HL-60 (cell line): ENCODE measurements around the gene PRDM1.

Experiments used
- POLR2AphosphoS5 ChIP-seq: IDR thresholded peaks from 2 replicates; pipeline ENCODE4 v1.6.1; 2012; ENCODE audit warnings: low read depth
- TF ChIP-seq, protein P1 (sequence below): IDR thresholded peaks from one replicate; pipeline ENCODE4 v1.5.1; 2011; ENCODE audit warnings: low read length, control low read depth, inconsistent platforms; ENCODE audit not compliant: insufficient read depth

DNA sequence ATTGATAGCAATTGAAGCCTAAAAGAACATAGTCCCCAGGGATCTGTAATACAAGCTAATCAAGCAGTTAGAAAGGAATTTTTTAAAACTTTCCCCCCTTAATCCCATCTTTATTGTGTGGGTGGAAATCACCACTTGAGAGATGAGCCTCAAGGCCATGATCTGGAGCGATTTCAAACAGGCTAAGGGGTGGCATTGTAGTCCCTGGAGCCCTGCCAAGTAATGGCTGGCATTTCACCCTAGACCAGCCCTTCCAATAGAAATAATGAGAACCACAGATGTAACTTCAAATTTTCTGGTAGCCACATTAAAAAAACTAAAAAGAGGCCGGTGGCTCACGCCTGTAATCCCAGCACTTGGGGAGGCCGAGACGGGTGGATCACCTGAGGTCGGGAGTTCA, 46.9 kb downstream of the PRDM1 start:
- TF ChIP-seq, protein P1, sequence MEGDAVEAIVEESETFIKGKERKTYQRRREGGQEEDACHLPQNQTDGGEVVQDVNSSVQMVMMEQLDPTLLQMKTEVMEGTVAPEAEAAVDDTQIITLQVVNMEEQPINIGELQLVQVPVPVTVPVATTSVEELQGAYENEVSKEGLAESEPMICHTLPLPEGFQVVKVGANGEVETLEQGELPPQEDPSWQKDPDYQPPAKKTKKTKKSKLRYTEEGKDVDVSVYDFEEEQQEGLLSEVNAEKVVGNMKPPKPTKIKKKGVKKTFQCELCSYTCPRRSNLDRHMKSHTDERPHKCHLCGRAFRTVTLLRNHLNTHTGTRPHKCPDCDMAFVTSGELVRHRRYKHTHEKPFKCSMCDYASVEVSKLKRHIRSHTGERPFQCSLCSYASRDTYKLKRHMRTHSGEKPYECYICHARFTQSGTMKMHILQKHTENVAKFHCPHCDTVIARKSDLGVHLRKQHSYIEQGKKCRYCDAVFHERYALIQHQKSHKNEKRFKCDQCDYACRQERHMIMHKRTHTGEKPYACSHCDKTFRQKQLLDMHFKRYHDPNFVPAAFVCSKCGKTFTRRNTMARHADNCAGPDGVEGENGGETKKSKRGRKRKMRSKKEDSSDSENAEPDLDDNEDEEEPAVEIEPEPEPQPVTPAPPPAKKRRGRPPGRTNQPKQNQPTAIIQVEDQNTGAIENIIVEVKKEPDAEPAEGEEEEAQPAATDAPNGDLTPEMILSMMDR, result no peak
- no peak for TF ChIP-seq POLR2AphosphoS5
